ENCODE results near the gene PANK4.
"Not testable (repeated sequence)": the region's sequence is repeated elsewhere in the genome, so short reads cannot be mapped to it uniquely, and the experiment has no call there.

The PANK4 gene

GRCh38 chr1:2460996-2461751, 65.2 kb downstream of the PANK4 start:
- DNase-seq (ENCODE audit: low read depth in 2 of 2): no peak

DNA sequence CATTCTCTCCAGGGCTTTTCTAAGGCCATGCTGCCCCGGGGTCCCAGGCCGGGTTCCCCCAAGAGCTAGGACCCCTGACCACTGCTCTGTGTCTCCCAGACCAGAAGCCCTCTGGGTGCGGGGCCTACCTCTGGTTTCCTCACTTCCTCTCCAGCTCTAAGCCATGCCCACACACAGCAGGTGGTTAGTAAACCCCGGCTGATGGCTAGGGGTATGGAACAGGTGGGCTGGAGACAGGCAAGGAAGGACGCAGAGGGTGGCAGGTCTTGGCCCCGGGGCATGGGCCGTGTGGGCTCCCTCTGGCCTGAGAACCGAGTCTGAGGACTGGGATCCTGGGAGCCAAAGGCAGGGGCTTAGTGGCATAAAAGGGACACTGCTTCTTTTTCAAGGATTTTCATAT, 66.2 kb downstream of the PANK4 start:
- DNase-seq (ENCODE audit: low read depth in 2 of 2): no peak

- no peak for DNase-seq (ENCODE audit: low read depth in 2 of 2)
These were observed 66.6 kb downstream of the PANK4 start for GRCh38 chr1:2459757-2460156.

GRCh38 chr1:2459102-2459753, 67.2 kb downstream of the PANK4 start:
- DNase-seq (ENCODE audit: low read depth in 2 of 2): not testable (repeated sequence)

DNA sequence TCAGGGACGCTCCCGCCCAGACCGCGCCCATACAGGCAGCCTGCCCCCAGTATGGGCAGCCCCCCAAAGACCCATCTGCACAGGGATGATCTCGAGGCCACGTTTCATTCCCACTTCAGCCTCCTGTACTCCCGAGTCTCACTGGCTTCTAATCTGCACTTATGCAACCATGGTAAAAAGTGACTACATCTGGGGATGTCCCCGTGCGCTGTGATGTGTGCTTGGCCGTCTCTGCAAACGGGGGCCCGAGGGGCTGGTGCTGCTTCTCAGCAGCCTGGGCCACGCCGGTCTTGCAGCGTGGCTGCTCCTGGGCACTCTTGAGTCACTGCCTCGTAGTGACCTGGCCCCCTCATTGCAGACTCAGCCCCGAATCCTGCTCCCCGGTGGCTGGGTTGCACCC, 67.7 kb downstream of the PANK4 start:
- DNase-seq (ENCODE audit: low read depth in 2 of 2): no peak

All from stimulated activated CD8-positive, alpha-beta memory T cell treated with anti-CD3 and anti-CD28 coated beads, Interleukin-2, amount 100 ng/mL, for 1 hour (primary cell).